Smooth muscle cell (in vitro differentiated cells): ENCODE measurements around the gene TSKU. TPM values are rescaled to one million over a fixed set of nuclear protein-coding genes. Genes with fewer than 3 reads are reported as not detected.

Source experiments
- DNase-seq: peaks from one replicate; lab custom pipeline; 2025; ENCODE audit not compliant: unreplicated experiment; lab: John Stamatoyannopoulos, UW
- H2AFZ ChIP-seq: fragments of 200-600 bp; sonication (generic); 2 replicates; pipeline ENCODE4 v1.6.0; 2016; ENCODE audit warnings: antibody characterized with exemption, low read depth, mild to moderate bottlenecking
- H3F3A ChIP-seq: fragments of 200-600 bp; sonication (generic); 2 replicates; pipeline ENCODE4 v1.6.0; 2017; ENCODE audit warnings: antibody characterized with exemption, low read depth
- H3K27ac ChIP-seq: fragments of 200-600 bp; sonication (generic); 2 replicates; pipeline ENCODE4 v1.5.1; 2016; ENCODE audit warnings: low read depth, mild to moderate bottlenecking
- H3K27me3 ChIP-seq: fragments of 200-600 bp; sonication (generic); 2 replicates; pipeline ENCODE4 v1.6.1; 2016; ENCODE audit warnings: low read depth, mild to moderate bottlenecking
- H3K36me3 ChIP-seq: fragments of 200-600 bp; sonication (generic); 2 replicates; pipeline ENCODE4 v1.5.1; 2016; ENCODE audit warnings: low read depth
- H3K4me1 ChIP-seq: fragments of 200-600 bp; sonication (generic); 2 replicates; pipeline ENCODE4 v1.5.1; 2016; ENCODE audit warnings: low read depth
- H3K4me2 ChIP-seq: fragments of 200-600 bp; sonication (generic); 2 replicates; pipeline ENCODE4 v1.6.0; 2016; ENCODE audit warnings: mild to moderate bottlenecking
- H3K4me3 ChIP-seq: fragments of 200-600 bp; sonication (generic); 2 replicates; pipeline ENCODE4 v1.5.1; 2016; ENCODE audit warnings: mild to moderate bottlenecking
- H3K79me2 ChIP-seq: fragments of 200-600 bp; sonication (generic); 2 replicates; pipeline ENCODE4 v1.6.0; 2016; ENCODE audit warnings: low read depth, mild to moderate bottlenecking
- H3K9ac ChIP-seq: fragments of 200-600 bp; sonication (generic); 2 replicates; pipeline ENCODE4 v1.6.0; 2016; ENCODE audit warnings: low read depth
- H3K9me3 ChIP-seq: fragments of 200-600 bp; sonication (generic); replicated peaks from 2 replicates; pipeline ENCODE4 v1.5.1; 2016; ENCODE audit warnings: low read depth
- H4K20me1 ChIP-seq: fragments of 200-600 bp; sonication (generic); 2 replicates; pipeline ENCODE4 v1.6.0; 2016; ENCODE audit warnings: low read depth
- CTCF ChIP-seq: fragments of 200-600 bp; sonication (generic); IDR thresholded peaks from 2 replicates; pipeline ENCODE4 v1.5.1; 2017; ENCODE audit warnings: borderline replicate concordance, mild to moderate bottlenecking, antibody characterized with exemption; ENCODE audit not compliant: insufficient read depth, poor library complexity, severe bottlenecking
- WGBS: methylation state at CpG from one replicate; pipeline ENCODE4 v1.1.7; 2016; ENCODE audit warnings: low lambda C conversion rate; 5-methylcytosine and 5-hydroxymethylcytosine counted together
- polyA plus RNA-seq: library from polyadenylated mRNA; unstranded; fragments of >200 nt; fragmentation: Nextera tagmentation; extraction: Ambion mirVana; gene quantifications from 2 replicates; pipeline ENCODE4 v1.2.1, GENCODE V29; 2016
- total RNA-seq: library from RNA; depleted of rRNA; stranded (reverse); fragments of >200 nt; gene quantifications from 2 replicates; pipeline ENCODE4 v1.2.3, GENCODE V29; 2014

TSKU gene
- total and polyA plus RNA-seq, 2 experiments from 2014 or later: 75.2 to 144 TPM

- 50% methylated on average over 3 of the region's 3 CpGs for WGBS
- DNase-seq: no peak
Observed at GRCh38 chr11:76838678-76839068, 55.5 kb downstream of the TSKU start.

GRCh38 chr11:76839311-76839710 is 56.2 kb downstream of the TSKU start:
- 64% methylated on average over 1 of the region's 1 CpG for WGBS
- Histone ChIP-seq H3K4me3 (no peak overlapping the region), H3K27ac (no peak overlapping the region), H4K20me1 (no peaks in the 10 kb centered on the region), H3K36me3 (no peaks in the 10 kb centered on the region), H3K9ac (no peak overlapping the region), H3K4me1 (peaks cover 12% of the 10 kb centered on the region), H2AFZ (no peak overlapping the region), H3K9me3 (no peaks in the 10 kb centered on the region), H3F3A (no peaks in the 10 kb centered on the region), H3K4me2 (no peak overlapping the region), H3K27me3 (peaks cover 14% of the 10 kb centered on the region), H3K79me2 (no peaks in the 10 kb centered on the region)
- DNase-seq: no peak
- no peak for TF ChIP-seq CTCF

More at GRCh38 chr11:76838678-76839068, 55.5 kb downstream of the TSKU start:
- TF ChIP-seq CTCF: peak; percentile 42
- H3K9me3 ChIP-seq: no peaks in the 10 kb centered on the region
- H4K20me1 ChIP-seq: no peaks in the 10 kb centered on the region
- H3K79me2 ChIP-seq: no peaks in the 10 kb centered on the region
- H3K36me3 ChIP-seq: no peaks in the 10 kb centered on the region
- H3K4me3 ChIP-seq: no peak overlapping the region
- H3K27ac ChIP-seq: no peak overlapping the region
- H3K9ac ChIP-seq: no peak overlapping the region
- H3K27me3 ChIP-seq: peaks cover 14% of the 10 kb centered on the region
- H3K4me1 ChIP-seq: peaks cover 12% of the 10 kb centered on the region
- no peak overlapping the region for H2AFZ ChIP-seq
- no peak overlapping the region for H3K4me2 ChIP-seq
- no peaks in the 10 kb centered on the region for H3F3A ChIP-seq

GRCh38 chr11:76841923-76842452 is 58.8 kb downstream of the TSKU start:
- Histone ChIP-seq H3F3A (no peaks in the 10 kb centered on the region), H3K9ac (no peak overlapping the region), H3K4me1 (peaks cover 12% of the 10 kb centered on the region), H4K20me1 (no peaks in the 10 kb centered on the region), H3K79me2 (no peaks in the 10 kb centered on the region), H3K4me3 (no peak overlapping the region), H3K27me3 (peaks cover 14% of the 10 kb centered on the region), H3K4me2 (no peak overlapping the region), H2AFZ (no peak overlapping the region), H3K9me3 (no peaks in the 10 kb centered on the region), H3K27ac (no peak overlapping the region), H3K36me3 (no peaks in the 10 kb centered on the region)
- DNase-seq: no peak
- TF ChIP-seq CTCF: no peak
- WGBS: 79% methylated on average over 4 of the region's 4 CpGs

DNA sequence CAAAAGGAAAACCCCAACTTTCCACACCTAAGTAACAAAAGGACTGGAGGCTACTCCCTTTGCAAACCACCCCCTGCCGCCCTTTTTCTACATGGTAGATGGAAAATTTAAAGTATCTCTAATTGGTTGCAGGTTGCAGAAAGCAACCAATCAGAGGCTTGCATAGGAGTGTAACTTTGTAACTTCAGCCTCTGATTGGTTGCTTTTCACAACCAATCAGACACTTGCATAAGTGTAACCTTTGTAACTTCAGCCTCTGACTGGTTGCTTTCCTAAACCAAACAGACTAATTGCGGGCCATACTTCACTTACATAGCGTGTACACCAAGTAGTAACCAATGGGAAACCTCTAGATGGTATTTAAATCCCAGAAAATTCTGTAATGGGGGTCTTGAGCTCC is 60.8 kb downstream of the TSKU start:
- H3K36me3 ChIP-seq: no peaks in the 10 kb centered on the region
- H2AFZ ChIP-seq: no peak overlapping the region
- H3K9me3 ChIP-seq: no peaks in the 10 kb centered on the region
- DNase-seq: no peak
- H3F3A ChIP-seq: no peaks in the 10 kb centered on the region
- peaks cover 14% of the 10 kb centered on the region for H3K27me3 ChIP-seq
- peaks cover 9% of the 10 kb centered on the region for H3K4me1 ChIP-seq
- no peak overlapping the region for H3K4me2 ChIP-seq
- WGBS: 96% methylated on average over 3 of the region's 3 CpGs
- TF ChIP-seq CTCF: no peak
- H3K9ac ChIP-seq: no peak overlapping the region
- H3K4me3 ChIP-seq: no peak overlapping the region
- H4K20me1 ChIP-seq: no peaks in the 10 kb centered on the region
- no peak overlapping the region for H3K27ac ChIP-seq
- H3K79me2 ChIP-seq: no peaks in the 10 kb centered on the region
